ENCODE results near the gene CASP3.

The CASP3 gene

GRCh38 chr4:184649971-184650855, 966 bp upstream of the CASP3 start:
- DNase-seq (ENCODE audit: low spot score in 2 of 2) (peak in 1 of 2 donors; percentile 59), ATAC-seq (peak; percentile 31)
- Mint-ChIP-seq H3K9me3 (no peaks in the 10 kb centered on the region), H3K4me1 (peaks cover 54% of the 10 kb centered on the region), H3K36me3 (peaks cover 47% of the 10 kb centered on the region), H3K4me3 (peak overlapping the region; percentile 98), H3K27ac (peak overlapping the region; percentile 98)

- Mint-ChIP-seq H3K4me3 (peak overlapping the region; percentile 98), H3K36me3 (peaks cover 65% of the 10 kb centered on the region), H3K9me3 (no peaks in the 10 kb centered on the region), H3K27ac (peak overlapping the region; percentile 98), H3K4me1 (peaks cover 64% of the 10 kb centered on the region)
- DNase-seq (ENCODE audit: low spot score in 2 of 2) (peak; percentile 39 to 69), ATAC-seq (peak; percentile 38)
These were observed 778 bp downstream of the CASP3 start for GRCh38 chr4:184648313-184649025.

- H3K36me3 Mint-ChIP-seq = peaks cover 70% of the 10 kb centered on the region
- ATAC-seq = no peak
- H3K4me3 Mint-ChIP-seq = peak overlapping the region; percentile 98
- H3K9me3 Mint-ChIP-seq = no peaks in the 10 kb centered on the region
- peaks cover 64% of the 10 kb centered on the region for H3K4me1 Mint-ChIP-seq
- no peak for DNase-seq (ENCODE audit: low spot score in 2 of 2)
- H3K27ac Mint-ChIP-seq = peak overlapping the region; percentile 98
These were observed 1.3 kb downstream of the CASP3 start for GRCh38 chr4:184648054-184648312.

- Mint-ChIP-seq H3K4me3 (peak overlapping the region; percentile 98), H3K27ac (peak overlapping the region; percentile 98), H3K9me3 (no peaks in the 10 kb centered on the region), H3K4me1 (peaks cover 60% of the 10 kb centered on the region), H3K36me3 (peaks cover 75% of the 10 kb centered on the region)
- ATAC-seq = no peak
- no peak for DNase-seq (ENCODE audit: low spot score in 2 of 2)
These were observed 1.8 kb downstream of the CASP3 start for GRCh38 chr4:184647266-184648053.

GRCh38 chr4:184645904-184646610, 3.2 kb downstream of the CASP3 start:
- Mint-ChIP-seq H3K4me3 (peak overlapping the region; percentile 98), H3K9me3 (no peaks in the 10 kb centered on the region), H3K36me3 (peaks cover 89% of the 10 kb centered on the region), H3K4me1 (peaks cover 66% of the 10 kb centered on the region), H3K27ac (peak overlapping the region; percentile 98)
- ATAC-seq (no peak), DNase-seq (ENCODE audit: low spot score in 2 of 2) (no peak)

- Mint-ChIP-seq H3K4me3 (peak overlapping the region; percentile 98), H3K4me1 (peaks cover 67% of the 10 kb centered on the region)
- DNase-seq (ENCODE audit: low spot score in 2 of 2) = no peak
These were observed 4.5 kb downstream of the CASP3 start for GRCh38 chr4:184644553-184645307.

GRCh38 chr4:184643731-184644130, 5.5 kb downstream of the CASP3 start:
- ATAC-seq (peak; percentile 43), DNase-seq (ENCODE audit: low spot score in 2 of 2) (no peak)
- Mint-ChIP-seq H3K4me1 (peaks cover 77% of the 10 kb centered on the region), H3K36me3 (peaks cover 99% of the 10 kb centered on the region), H3K4me3 (peak overlapping the region; percentile 98), H3K9me3 (no peaks in the 10 kb centered on the region), H3K27ac (peak overlapping the region; percentile 87)

More at GRCh38 chr4:184644553-184645307, 4.5 kb downstream of the CASP3 start:
- Mint-ChIP-seq H3K36me3 (peaks cover 97% of the 10 kb centered on the region), H3K27ac (peak overlapping the region; percentile 65), H3K9me3 (no peaks in the 10 kb centered on the region)
- peak; percentile 33 for ATAC-seq

GRCh38 chr4:184641451-184641850, 7.8 kb downstream of the CASP3 start:
- DNase-seq (ENCODE audit: low spot score in 2 of 2) (no peak), ATAC-seq (no peak)
- Mint-ChIP-seq H3K4me1 (peaks cover 69% of the 10 kb centered on the region), H3K36me3 (peaks cover 100% of the 10 kb centered on the region), H3K4me3 (peak overlapping the region; percentile 6), H3K9me3 (no peaks in the 10 kb centered on the region), H3K27ac (peak overlapping the region; percentile 29)

GRCh38 chr4:184641022-184641421, 8.2 kb downstream of the CASP3 start:
- ATAC-seq (no peak), DNase-seq (ENCODE audit: low spot score in 2 of 2) (no peak)
- Mint-ChIP-seq H3K9me3 (no peaks in the 10 kb centered on the region), H3K27ac (no peak overlapping the region), H3K4me3 (peak overlapping the region; percentile 6), H3K4me1 (peaks cover 65% of the 10 kb centered on the region), H3K36me3 (peaks cover 100% of the 10 kb centered on the region)

- H3K36me3 Mint-ChIP-seq = peaks cover 100% of the 10 kb centered on the region
- ATAC-seq (no peak), DNase-seq (ENCODE audit: low spot score in 2 of 2) (no peak)
- H3K9me3 Mint-ChIP-seq = no peaks in the 10 kb centered on the region
- no peak overlapping the region for H3K4me3 Mint-ChIP-seq
- peaks cover 51% of the 10 kb centered on the region for H3K4me1 Mint-ChIP-seq
- no peak overlapping the region for H3K27ac Mint-ChIP-seq
These were observed 12.3 kb downstream of the CASP3 start for GRCh38 chr4:184636897-184637296.

- no peak overlapping the region for H3K27ac Mint-ChIP-seq
- ATAC-seq = no peak
- H3K9me3 Mint-ChIP-seq = no peaks in the 10 kb centered on the region
- peaks cover 43% of the 10 kb centered on the region for H3K4me1 Mint-ChIP-seq
- no peak overlapping the region for H3K4me3 Mint-ChIP-seq
- no peak for DNase-seq (ENCODE audit: low spot score in 2 of 2)
- H3K36me3 Mint-ChIP-seq = peaks cover 100% of the 10 kb centered on the region
These were observed 13.1 kb downstream of the CASP3 start for GRCh38 chr4:184636144-184636543.

GRCh38 chr4:184635381-184635780, 13.9 kb downstream of the CASP3 start:
- ATAC-seq (no peak), DNase-seq (ENCODE audit: low spot score in 2 of 2) (no peak)
- Mint-ChIP-seq H3K36me3 (peaks cover 100% of the 10 kb centered on the region), H3K4me1 (peaks cover 37% of the 10 kb centered on the region), H3K4me3 (no peak overlapping the region), H3K9me3 (no peaks in the 10 kb centered on the region), H3K27ac (no peak overlapping the region)

GRCh38 chr4:184632842-184633241, 16.4 kb downstream of the CASP3 start:
- H3K4me3 Mint-ChIP-seq = no peak overlapping the region
- H3K36me3 Mint-ChIP-seq = peaks cover 100% of the 10 kb centered on the region
- no peaks in the 10 kb centered on the region for H3K9me3 Mint-ChIP-seq
- peaks cover 20% of the 10 kb centered on the region for H3K4me1 Mint-ChIP-seq
- ATAC-seq (peak; percentile 49), DNase-seq (ENCODE audit: low spot score in 2 of 2) (no peak)
- H3K27ac Mint-ChIP-seq = peak overlapping the region; percentile 0

GRCh38 chr4:184628103-184628502, 21.1 kb downstream of the CASP3 start:
- DNase-seq (ENCODE audit: low spot score in 2 of 2) (no peak), ATAC-seq (no peak)
- Mint-ChIP-seq H3K36me3 (peaks cover 91% of the 10 kb centered on the region), H3K9me3 (no peaks in the 10 kb centered on the region), H3K27ac (peak overlapping the region; percentile 52), H3K4me3 (no peak overlapping the region), H3K4me1 (peaks cover 28% of the 10 kb centered on the region)

Measured in stimulated activated effector memory CD8-positive, alpha-beta T cell treated with anti-CD3 and anti-CD28 coated beads, Interleukin-12 subunit alpha, Interleukin-12 subunit beta, amount 100 ng/mL, for 72 hours (primary cell).